Right cardiac atrium (tissue), 5 donors: Measurements from ENCODE around the gene HMGXB3. TPM values are rescaled to one million over a fixed set of nuclear protein-coding genes. Genes with fewer than 3 reads are reported as not detected.

Experiments used
- ATAC-seq, 2 donors: fragments of 200-7000 bp; cut with Tn5 transposase; one replicate each; pipeline versions ENCODE4 v1.8.0 to v1.9.1; 2020; ENCODE audit warnings: moderate library complexity in 2 of 2, mild to moderate bottlenecking in 1 of 2
- DNase-seq, 3 donors: peaks; one replicate each; pipeline ENCODE4 v3.0.0-alpha.2; 2020
- H3K27ac ChIP-seq: one replicate; pipeline ENCODE4 v1.5.1; 2013; ENCODE audit warnings: mild to moderate bottlenecking, low read length, control low read depth, moderate library complexity
- H3K27me3 ChIP-seq: one replicate; pipeline ENCODE4 v1.6.1; 2013; ENCODE audit not compliant: control insufficient read depth, insufficient read depth
- H3K4me1 ChIP-seq: one replicate; pipeline ENCODE4 v1.6.1; 2013; ENCODE audit warnings: low read length; ENCODE audit not compliant: control insufficient read depth, insufficient read depth
- H3K4me3 ChIP-seq: one replicate; pipeline ENCODE4 v1.5.1; 2013; ENCODE audit warnings: low read length, control low read depth
- H3K9me3 ChIP-seq: one replicate; pipeline ENCODE4 v1.6.1; 2013; ENCODE audit warnings: low read length; ENCODE audit not compliant: control insufficient read depth
- WGBS: extraction: QIAGEN DNeasy Blood & Tissue Kit; methylation state at CpG from one replicate; pipeline ENCODE4 v1.1.7; 2013; 5-methylcytosine and 5-hydroxymethylcytosine counted together
- intact Hi-C, 4 donors: fragments of 100-400 bp; cut with DNase I; formaldehyde crosslinking; loops; one replicate each; pipeline versions ENCODE4 v1.11.0 to v1.14.0; 2022 to 2023
- polyA plus RNA-seq: library from polyadenylated mRNA; stranded (reverse); fragments of 200-250 nt; gene quantifications from one replicate; pipeline ENCODE4 v1.2.3, GENCODE V29; 2013
- total RNA-seq, 4 donors: library from RNA; stranded (reverse); fragmentation: NEBNext Ultra II Directional; extraction: Animal tissue kit (Norgen Biotek cat#: 25700); gene quantifications; one replicate each; pipeline ENCODE4 v1.2.1, GENCODE V29; 2021
- donor health status: healthy with polysubstance abuse.
- donor health status: DM: no; HTN: yes; CAD: no.
- donor health status: DM: no; HTN: no; CAD: no.
- donor health status: DM: no; HTN: yes; CAD: no; lungs with severe emphysema.
- donor health status: DM: yes; HTN: yes; CAD: no.

The HMGXB3 gene
- total and polyA plus RNA-seq, 5 donors = 9.3 to 19.6 (median 14.8) TPM

GRCh38 chr5:150052956-150053712 is 52.6 kb downstream of the HMGXB3 start:
- H3K4me1 ChIP-seq = no peaks in the 10 kb centered on the region

GRCh38 chr5:150053713-150054392 is 53.3 kb downstream of the HMGXB3 start:
- Histone ChIP-seq H3K9me3 (no peaks in the 10 kb centered on the region), H3K4me3 (no peak overlapping the region), H3K4me1 (no peaks in the 10 kb centered on the region), H3K27me3 (no peaks in the 10 kb centered on the region), H3K27ac (no peak overlapping the region)
- WGBS = 85% methylated on average over 14 of the region's 14 CpGs
- DNase-seq (no peak), ATAC-seq (no peak)
- intact Hi-C loops = loop anchor here in 1 of 4 donors (10.0 kb wide), 1 partner anchor 181 kb away; no protein-coding TSS in a partner anchor

More at GRCh38 chr5:150052956-150053712, 52.6 kb downstream of the HMGXB3 start:
- WGBS = 82% methylated on average over 9 of the region's 9 CpGs
- Histone ChIP-seq H3K27me3 (no peaks in the 10 kb centered on the region), H3K9me3 (no peaks in the 10 kb centered on the region), H3K4me3 (no peak overlapping the region), H3K27ac (no peak overlapping the region)
- DNase-seq (no peak), ATAC-seq (no peak)
- intact Hi-C loops = loop anchor here in 1 of 4 donors (10.0 kb wide), 1 partner anchor 182 kb away; no protein-coding TSS in a partner anchor

GRCh38 chr5:150054569-150054968 is 54.0 kb downstream of the HMGXB3 start:
- no peak for ATAC-seq

GRCh38 chr5:150055326-150056074 is 55.0 kb downstream of the HMGXB3 start:
- H3K4me3 ChIP-seq = no peak overlapping the region
- ATAC-seq (no peak), DNase-seq (no peak)
- no peak overlapping the region for H3K27ac ChIP-seq
- no peaks in the 10 kb centered on the region for H3K4me1 ChIP-seq
- H3K27me3 ChIP-seq = no peaks in the 10 kb centered on the region
- 78% methylated on average over 14 of the region's 14 CpGs for WGBS
- H3K9me3 ChIP-seq = no peaks in the 10 kb centered on the region
- intact Hi-C loops = loop anchor here in 1 of 4 donors (10.0 kb wide), 1 partner anchor 179 kb away; no protein-coding TSS in a partner anchor

More at GRCh38 chr5:150054569-150054968, 54.0 kb downstream of the HMGXB3 start:
- Histone ChIP-seq H3K4me3 (no peak overlapping the region), H3K27ac (no peak overlapping the region), H3K4me1 (no peaks in the 10 kb centered on the region), H3K9me3 (no peaks in the 10 kb centered on the region), H3K27me3 (no peaks in the 10 kb centered on the region)
- intact Hi-C loops = loop anchor here in 1 of 4 donors (10.0 kb wide), 1 partner anchor 180 kb away; no protein-coding TSS in a partner anchor
- 96% methylated on average over 2 of the region's 2 CpGs for WGBS
- DNase-seq = no peak

- H3K4me3 ChIP-seq = no peak overlapping the region
- no peak overlapping the region for H3K27ac ChIP-seq
- no peaks in the 10 kb centered on the region for H3K9me3 ChIP-seq
- intact Hi-C loops = loop anchor here in 1 of 4 donors (10.0 kb wide), 1 partner anchor 179 kb away; no protein-coding TSS in a partner anchor
- no peak for DNase-seq
- H3K4me1 ChIP-seq = no peaks in the 10 kb centered on the region
- WGBS = 96% methylated on average over 9 of the region's 9 CpGs
- H3K27me3 ChIP-seq = no peaks in the 10 kb centered on the region
- ATAC-seq = no peak
These were observed 55.5 kb downstream of the HMGXB3 start for GRCh38 chr5:150056075-150056443.

- H3K4me1 ChIP-seq = no peaks in the 10 kb centered on the region
These were observed 56.5 kb downstream of the HMGXB3 start for GRCh38 chr5:150057052-150057451.

GRCh38 chr5:150057511-150057910 is 57.0 kb downstream of the HMGXB3 start:
- ATAC-seq (no peak), DNase-seq (no peak)
- Histone ChIP-seq H3K27ac (no peak overlapping the region), H3K4me1 (no peaks in the 10 kb centered on the region), H3K27me3 (no peaks in the 10 kb centered on the region), H3K4me3 (no peak overlapping the region), H3K9me3 (no peaks in the 10 kb centered on the region)
- WGBS = 90% methylated on average over 2 of the region's 2 CpGs
- intact Hi-C loops = loop anchor here in 1 of 4 donors (10.0 kb wide), 1 partner anchor 177 kb away; no protein-coding TSS in a partner anchor

More at GRCh38 chr5:150057052-150057451, 56.5 kb downstream of the HMGXB3 start:
- DNase-seq = no peak
- Histone ChIP-seq H3K27me3 (no peaks in the 10 kb centered on the region), H3K4me3 (no peak overlapping the region), H3K27ac (no peak overlapping the region), H3K9me3 (no peaks in the 10 kb centered on the region)
- intact Hi-C loops = loop anchor here in 1 of 4 donors (10.0 kb wide), 1 partner anchor 178 kb away; no protein-coding TSS in a partner anchor
- WGBS = 71% methylated on average over 8 of the region's 8 CpGs
- no peak for ATAC-seq

- H3K27me3 ChIP-seq = no peaks in the 10 kb centered on the region
- H3K4me1 ChIP-seq = no peaks in the 10 kb centered on the region
- intact Hi-C loops = loop anchor here in 1 of 4 donors (10.0 kb wide), 1 partner anchor 177 kb away; no protein-coding TSS in a partner anchor
- WGBS = 72% methylated on average over 5 of the region's 5 CpGs
- ATAC-seq = no peak
- no peaks in the 10 kb centered on the region for H3K9me3 ChIP-seq
- DNase-seq = no peak
- no peak overlapping the region for H3K27ac ChIP-seq
- H3K4me3 ChIP-seq = no peak overlapping the region
These were observed 57.5 kb downstream of the HMGXB3 start for GRCh38 chr5:150057996-150058395.

GRCh38 chr5:150058480-150059126 is 58.1 kb downstream of the HMGXB3 start:
- Histone ChIP-seq H3K4me3 (no peak overlapping the region), H3K9me3 (no peaks in the 10 kb centered on the region), H3K27me3 (no peaks in the 10 kb centered on the region), H3K4me1 (no peaks in the 10 kb centered on the region), H3K27ac (no peak overlapping the region)
- intact Hi-C loops = loop anchor here in 1 of 4 donors (10.0 kb wide), 1 partner anchor 176 kb away; no protein-coding TSS in a partner anchor
- WGBS = 79% methylated on average over 6 of the region's 6 CpGs
- DNase-seq (no peak), ATAC-seq (peak; percentile 40 to 43)

GRCh38 chr5:150059623-150060022 is 59.1 kb downstream of the HMGXB3 start:
- H3K4me3 ChIP-seq = no peak overlapping the region
- ATAC-seq = no peak
- no peaks in the 10 kb centered on the region for H3K9me3 ChIP-seq
- intact Hi-C loops = loop anchor here in 1 of 4 donors (10.0 kb wide), 1 partner anchor 175 kb away; no protein-coding TSS in a partner anchor
- DNase-seq = no peak
- H3K27me3 ChIP-seq = no peaks in the 10 kb centered on the region
- no peaks in the 10 kb centered on the region for H3K4me1 ChIP-seq
- no peak overlapping the region for H3K27ac ChIP-seq
- 87% methylated on average over 11 of the region's 11 CpGs for WGBS
